HepG2 (cell line): ENCODE data around the gene CLPSL2. TPM values are rescaled to one million over a fixed set of nuclear protein-coding genes. Genes with fewer than 3 reads are reported as not detected.
A peak's percentile ranks its signal among the peaks of the same experiment; 100 is the strongest.

Source experiments
- AHR ChIP-seq: IDR thresholded peaks from 2 replicates; pipeline ENCODE4 v1.6.1; 2018; ENCODE audit warnings: missing genetic modification reagents, missing compliant biosample characterization
- ATF5 ChIP-seq: sonication (generic); formaldehyde crosslinking; IDR thresholded peaks from 2 replicates; pipeline ENCODE4 v1.4.0; 2020; ENCODE audit warnings: mild to moderate bottlenecking, low read depth, missing genetic modification reagents
- ATRX ChIP-seq: sonication (generic); formaldehyde crosslinking; IDR thresholded peaks from 2 replicates; pipeline ENCODE4 v1.4.0; 2020; ENCODE audit warnings: missing genetic modification reagents, borderline replicate concordance
- HES4 ChIP-seq: sonication (generic); formaldehyde crosslinking; IDR thresholded peaks from 2 replicates; pipeline ENCODE4 v1.9.0; 2021; ENCODE audit warnings: mild to moderate bottlenecking, missing genetic modification reagents, borderline replicate concordance
- HNF1A ChIP-seq, 2 experiments: sonication (generic) in 1 of 2; formaldehyde crosslinking in 1 of 2; IDR thresholded peaks; 2 replicates each; pipeline versions ENCODE4 v1.4.0 to v1.6.1; 2016 to 2020; ENCODE audit warnings: borderline replicate concordance in 1 of 2, low read depth in 1 of 2, mild to moderate bottlenecking in 1 of 2, missing genetic modification reagents in 1 of 2
- KDM1A ChIP-seq: IDR thresholded peaks from 2 replicates; pipeline ENCODE4 v1.6.1; 2016; ENCODE audit warnings: missing compliant biosample characterization
- KDM2A ChIP-seq: sonication (generic); formaldehyde crosslinking; IDR thresholded peaks from 2 replicates; pipeline ENCODE4 v1.4.0; 2020; ENCODE audit warnings: low read depth, missing genetic modification reagents, borderline replicate concordance
- MAZ ChIP-seq, 2 experiments: sonication (generic) in 1 of 2; formaldehyde crosslinking in 1 of 2; IDR thresholded peaks; 2 replicates each; pipeline versions ENCODE4 v1.5.0 to v1.6.1; 2012 to 2020; ENCODE audit warnings: low read depth in 2 of 2, mild to moderate bottlenecking in 2 of 2, borderline replicate concordance in 1 of 2, improper control_type of control experiment in 1 of 2, low read length in 1 of 2, missing genetic modification reagents in 1 of 2, moderate library complexity in 1 of 2
- MTA3 ChIP-seq: sonication (generic); formaldehyde crosslinking; IDR thresholded peaks from 2 replicates; pipeline ENCODE4 v1.4.0; 2020; ENCODE audit warnings: missing genetic modification reagents
- NR2F6 ChIP-seq, 2 experiments: IDR thresholded peaks; 2 replicates each; pipeline ENCODE4 v1.6.1; 2016; ENCODE audit warnings: antibody characterized with exemption in 1 of 2, mild to moderate bottlenecking in 1 of 2
- PHB2 ChIP-seq: fragments of 450-650 bp; IDR thresholded peaks from 2 replicates; pipeline ENCODE4 v1.6.1; 2018; ENCODE audit not compliant: partially characterized antibody
- PLRG1 ChIP-seq: fragments of 450-650 bp; conservative IDR thresholded peaks from 2 replicates; pipeline ENCODE4 v1.6.1; 2016
- RARA ChIP-seq: IDR thresholded peaks from 2 replicates; pipeline ENCODE4 v1.6.1; 2016; ENCODE audit warnings: missing genetic modification reagents, missing compliant biosample characterization
- SETDB1 ChIP-seq: sonication (generic); formaldehyde crosslinking; IDR thresholded peaks from 2 replicates; pipeline ENCODE4 v1.5.1; 2020; ENCODE audit warnings: missing genetic modification reagents, mild to moderate bottlenecking, borderline replicate concordance
- SKIL ChIP-seq: sonication (generic); formaldehyde crosslinking; IDR thresholded peaks from 2 replicates; pipeline ENCODE4 v1.8.0; 2022; ENCODE audit warnings: missing genetic modification reagents, mild to moderate bottlenecking, moderate library complexity, borderline replicate concordance
- TGIF2 ChIP-seq: IDR thresholded peaks from 2 replicates; pipeline ENCODE4 v1.6.1; 2016; ENCODE audit warnings: control low read depth, missing compliant biosample characterization
- ZC3H4 ChIP-seq: sonication (generic); formaldehyde crosslinking; IDR thresholded peaks from 2 replicates; pipeline ENCODE4 v1.4.0; 2020; ENCODE audit warnings: missing genetic modification reagents, borderline replicate concordance
- ZNF207 ChIP-seq: fragments of 450-650 bp; IDR thresholded peaks from 2 replicates; pipeline ENCODE4 v1.6.1; 2016; ENCODE audit warnings: antibody characterized with exemption, borderline replicate concordance
- ZNF331 ChIP-seq: sonication (generic); formaldehyde crosslinking; IDR thresholded peaks from 2 replicates; pipeline ENCODE4 v1.4.0; 2020; ENCODE audit warnings: missing genetic modification reagents
- ZNF468 ChIP-seq: sonication (generic); formaldehyde crosslinking; IDR thresholded peaks from 2 replicates; pipeline ENCODE4 v1.8.0; 2022; ENCODE audit warnings: mild to moderate bottlenecking, moderate library complexity, missing genetic modification reagents
- ZNF484 ChIP-seq: sonication (generic); formaldehyde crosslinking; IDR thresholded peaks from 2 replicates; pipeline ENCODE4 v1.5.1; 2020; ENCODE audit warnings: mild to moderate bottlenecking, low read depth, missing genetic modification reagents, borderline replicate concordance
- ZNF83 ChIP-seq: sonication (generic); formaldehyde crosslinking; IDR thresholded peaks from 2 replicates; pipeline ENCODE4 v1.4.0; 2020; ENCODE audit warnings: missing genetic modification reagents, mild to moderate bottlenecking, borderline replicate concordance
- ZNF883 ChIP-seq: sonication (generic); formaldehyde crosslinking; IDR thresholded peaks from 2 replicates; pipeline ENCODE4 v1.5.1; 2020; ENCODE audit warnings: mild to moderate bottlenecking, missing genetic modification reagents; ENCODE audit errors: not compliant biosample characterization
- polyA plus RNA-seq, 8 experiments: library from polyadenylated mRNA; depleted of rRNA in 3 of 8; stranded (reverse) in 7 of 8; unstranded in 1 of 8; fragments of >200 nt; fragmentation: Illumina TruSeq in 4 of 8; extraction: Trizol in 4 of 8; gene quantifications; 2 replicates each; pipeline versions ENCODE4 v1.2.1 to v1.2.3, GENCODE V29; 2011 to 2016; ENCODE audit warnings: low read depth in 4 of 8, missing spikeins in 1 of 8, mixed read lengths in 1 of 8; ENCODE audit not compliant: insufficient read depth in 1 of 8
- total RNA-seq, 5 experiments: library from RNA; depleted of rRNA; stranded (reverse); fragments of >200 nt; fragmentation: Illumina TruSeq; extraction: Trizol; gene quantifications; 2 replicates each; pipeline ENCODE4 v1.2.3, GENCODE V29; 2016; ENCODE audit warnings: low read depth in 1 of 5

Gene CLPSL2
- total and polyA plus RNA-seq, 2 of the 13 experiments (the other 11 are each of a cell fraction or from before 2014, with no cell fraction given), result not detected

- TF ChIP-seq HNF1A (IDR thresholded peaks at IDR 0.05; ENCODE audit: low read depth), result no peak
- TF ChIP-seq HNF1A (CRISPR knock-in tag; IDR thresholded peaks at IDR 0.05; ENCODE audit: borderline replicate concordance), result no peak
- no peak for TF ChIP-seq ZNF883 (CRISPR knock-in tag)
- TF ChIP-seq ATF5 (CRISPR knock-in tag), result no peak
- no peak for TF ChIP-seq ZNF83 (CRISPR knock-in tag)
- TF ChIP-seq MTA3 (CRISPR knock-in tag), result no peak
- no peak for TF ChIP-seq AHR (CRISPR knock-in tag)
- TF ChIP-seq HES4, result no peak
- no peak for TF ChIP-seq KDM2A (CRISPR knock-in tag)
- no peak for TF ChIP-seq ZNF207
- TF ChIP-seq ZNF484 (CRISPR knock-in tag), result no peak
- no peak for TF ChIP-seq SKIL (CRISPR knock-in tag)
- TF ChIP-seq PHB2, result no peak
- no peak for TF ChIP-seq PLRG1
- TF ChIP-seq MAZ (IDR thresholded peaks at IDR 0.05; ENCODE audit: borderline replicate concordance, low read depth, low read length), result peak; percentile 35; the same call in 1 of the 2 replicates
- TF ChIP-seq MAZ (CRISPR knock-in tag; IDR thresholded peaks at IDR 0.05; ENCODE audit: low read depth), result no peak
- TF ChIP-seq NR2F6 (IDR thresholded peaks at IDR 0.05), result peak; percentile 38; the same call in 1 of the 2 replicates
- TF ChIP-seq NR2F6 (CRISPR knock-in tag; IDR thresholded peaks at IDR 0.05), result peak; percentile 69; the same call in 1 of the 2 replicates
- TF ChIP-seq ZC3H4, result no peak
- TF ChIP-seq RARA (CRISPR knock-in tag), result 0 out of 2 replicates have a peak, but pooled peaks have one; percentile 6
- TF ChIP-seq ATRX (CRISPR knock-in tag), result no peak
- TF ChIP-seq ZNF468 (CRISPR knock-in tag), result no peak
- TF ChIP-seq ZNF331 (CRISPR knock-in tag), result no peak
- peak; percentile 85 for TF ChIP-seq KDM1A
- TF ChIP-seq SETDB1 (CRISPR knock-in tag), result no peak
- TF ChIP-seq TGIF2 (CRISPR knock-in tag), result 0 out of 2 replicates have a peak, but pooled peaks have one; percentile 15
These were observed 45.0 kb upstream of the CLPSL2 start (continued) for GRCh38 chr6:35731414-35731735.
